ENCODE data around the gene MFSD8.
"Not testable (repeated sequence)": the region's sequence is repeated elsewhere in the genome, so short reads cannot be mapped to it uniquely, and the experiment has no call there.

MFSD8 gene

GRCh38 chr4:127978930-127979329, 14.0 kb upstream of the MFSD8 start:
- H3K9me3 ChIP-seq (ENCODE audit: control insufficient read depth in 2 of 2, low read length in 2 of 2): no peaks in the 10 kb centered on the region
- H3K27ac ChIP-seq (ENCODE audit: low read length): no peak overlapping the region
- H3K27me3 ChIP-seq (ENCODE audit: control insufficient read depth in 1 of 2, insufficient read depth in 2 of 2, low read length in 2 of 2): no peaks in the 10 kb centered on the region
- no peaks in the 10 kb centered on the region for H3K4me1 ChIP-seq (ENCODE audit: control insufficient read depth, insufficient read depth, low read length)
- no peaks in the 10 kb centered on the region for H3K36me3 ChIP-seq (ENCODE audit: control insufficient read depth in 2 of 2, insufficient read depth in 2 of 2, low read length in 2 of 2)
- no peak overlapping the region for H3K4me3 ChIP-seq (ENCODE audit: low read length in 2 of 2)
- no peak overlapping the region for H3K9ac ChIP-seq (ENCODE audit: low read length in 2 of 2)

- Histone ChIP-seq H3K27me3 (ENCODE audit: control insufficient read depth in 1 of 2, insufficient read depth in 2 of 2, low read length in 2 of 2) (no peaks in the 10 kb centered on the region), H3K9me3 (ENCODE audit: control insufficient read depth in 2 of 2, low read length in 2 of 2) (no peaks in the 10 kb centered on the region), H3K4me1 (ENCODE audit: control insufficient read depth, insufficient read depth, low read length) (no peaks in the 10 kb centered on the region), H3K9ac (ENCODE audit: low read length in 2 of 2) (no peak overlapping the region), H3K27ac (ENCODE audit: low read length) (no peak overlapping the region), H3K4me3 (ENCODE audit: low read length in 2 of 2) (no peak overlapping the region), H3K36me3 (ENCODE audit: control insufficient read depth in 2 of 2, insufficient read depth in 2 of 2, low read length in 2 of 2) (peaks cover 0 to 5% of the 10 kb centered on the region in 2 donors)
Measured at GRCh38 chr4:127975121-127975770, 10.3 kb upstream of the MFSD8 start.

- H3K27me3 ChIP-seq (ENCODE audit: control insufficient read depth in 1 of 2, insufficient read depth in 2 of 2, low read length in 2 of 2): not testable (repeated sequence)
Measured at GRCh38 chr4:127970925-127971324, 6.0 kb upstream of the MFSD8 start.

GRCh38 chr4:127968586-127968985, 3.6 kb upstream of the MFSD8 start:
- H3K4me3 ChIP-seq (ENCODE audit: low read length in 2 of 2): no peak overlapping the region
- no peaks in the 10 kb centered on the region for H3K9me3 ChIP-seq (ENCODE audit: control insufficient read depth in 2 of 2, low read length in 2 of 2)
- peaks cover 0 to 5% of the 10 kb centered on the region in 2 donors for H3K36me3 ChIP-seq (ENCODE audit: control insufficient read depth in 2 of 2, insufficient read depth in 2 of 2, low read length in 2 of 2)
- H3K27ac ChIP-seq (ENCODE audit: low read length): no peak overlapping the region
- H3K9ac ChIP-seq (ENCODE audit: low read length in 2 of 2): no peak overlapping the region
- H3K4me1 ChIP-seq (ENCODE audit: control insufficient read depth, insufficient read depth, low read length): peaks cover 4% of the 10 kb centered on the region
- no peaks in the 10 kb centered on the region for H3K27me3 ChIP-seq (ENCODE audit: control insufficient read depth in 1 of 2, insufficient read depth in 2 of 2, low read length in 2 of 2)

More at GRCh38 chr4:127970925-127971324, 6.0 kb upstream of the MFSD8 start:
- not testable (repeated sequence) for H3K4me3 ChIP-seq (ENCODE audit: low read length in 2 of 2); H3K9ac ChIP-seq (ENCODE audit: low read length in 2 of 2); H3K36me3 ChIP-seq (ENCODE audit: control insufficient read depth in 2 of 2, insufficient read depth in 2 of 2, low read length in 2 of 2); H3K9me3 ChIP-seq (ENCODE audit: control insufficient read depth in 2 of 2, low read length in 2 of 2); H3K4me1 ChIP-seq (ENCODE audit: control insufficient read depth, insufficient read depth, low read length); H3K27ac ChIP-seq (ENCODE audit: low read length)

GRCh38 chr4:127967141-127967775, 2.3 kb upstream of the MFSD8 start:
- no peaks in the 10 kb centered on the region for H3K9me3 ChIP-seq (ENCODE audit: control insufficient read depth in 2 of 2, low read length in 2 of 2)
- H3K4me1 ChIP-seq (ENCODE audit: control insufficient read depth, insufficient read depth, low read length): peaks cover 4% of the 10 kb centered on the region
- H3K27ac ChIP-seq (ENCODE audit: low read length): no peak overlapping the region
- no peaks in the 10 kb centered on the region for H3K27me3 ChIP-seq (ENCODE audit: control insufficient read depth in 1 of 2, insufficient read depth in 2 of 2, low read length in 2 of 2)
- H3K9ac ChIP-seq (ENCODE audit: low read length in 2 of 2): no peak overlapping the region
- no peaks in the 10 kb centered on the region for H3K36me3 ChIP-seq (ENCODE audit: control insufficient read depth in 2 of 2, insufficient read depth in 2 of 2, low read length in 2 of 2)
- H3K4me3 ChIP-seq (ENCODE audit: low read length in 2 of 2): no peak overlapping the region

- Histone ChIP-seq H3K36me3 (ENCODE audit: control insufficient read depth in 2 of 2, insufficient read depth in 2 of 2, low read length in 2 of 2) (no peaks in the 10 kb centered on the region), H3K9ac (ENCODE audit: low read length in 2 of 2) (peak overlapping the region; percentile 96 to 98), H3K27me3 (ENCODE audit: control insufficient read depth in 1 of 2, insufficient read depth in 2 of 2, low read length in 2 of 2) (no peaks in the 10 kb centered on the region), H3K4me1 (ENCODE audit: control insufficient read depth, insufficient read depth, low read length) (peaks cover 4% of the 10 kb centered on the region), H3K9me3 (ENCODE audit: control insufficient read depth in 2 of 2, low read length in 2 of 2) (no peaks in the 10 kb centered on the region), H3K4me3 (ENCODE audit: low read length in 2 of 2) (peak overlapping the region; percentile 86 to 99), H3K27ac (ENCODE audit: low read length) (peak overlapping the region; percentile 94)
Measured at GRCh38 chr4:127965803-127966175, 816 bp upstream of the MFSD8 start.

GRCh38 chr4:127964426-127965061, 429 bp downstream of the MFSD8 start:
- H3K4me1 ChIP-seq (ENCODE audit: control insufficient read depth, insufficient read depth, low read length); H3K9me3 ChIP-seq (ENCODE audit: control insufficient read depth in 2 of 2, low read length in 2 of 2); H3K36me3 ChIP-seq (ENCODE audit: control insufficient read depth in 2 of 2, insufficient read depth in 2 of 2, low read length in 2 of 2); H3K27me3 ChIP-seq (ENCODE audit: control insufficient read depth in 1 of 2, insufficient read depth in 2 of 2, low read length in 2 of 2): not testable (repeated sequence)
- Histone ChIP-seq H3K4me3 (ENCODE audit: low read length in 2 of 2) (peak overlapping the region; percentile 86 to 99), H3K9ac (ENCODE audit: low read length in 2 of 2) (peak overlapping the region; percentile 96 to 98), H3K27ac (ENCODE audit: low read length) (peak overlapping the region; percentile 94)

- not testable (repeated sequence) for H3K4me1 ChIP-seq (ENCODE audit: control insufficient read depth, insufficient read depth, low read length); H3K9ac ChIP-seq (ENCODE audit: low read length in 2 of 2); H3K27ac ChIP-seq (ENCODE audit: low read length); H3K9me3 ChIP-seq (ENCODE audit: control insufficient read depth in 2 of 2, low read length in 2 of 2); H3K36me3 ChIP-seq (ENCODE audit: control insufficient read depth in 2 of 2, insufficient read depth in 2 of 2, low read length in 2 of 2); H3K27me3 ChIP-seq (ENCODE audit: control insufficient read depth in 1 of 2, insufficient read depth in 2 of 2, low read length in 2 of 2)
- peak overlapping the region in 1 of 2 donors; percentile 24 for H3K4me3 ChIP-seq (ENCODE audit: low read length in 2 of 2)
Measured at GRCh38 chr4:127963633-127964398, 1.2 kb downstream of the MFSD8 start.

GRCh38 chr4:127959794-127960193, 5.2 kb downstream of the MFSD8 start:
- H3K27me3 ChIP-seq (ENCODE audit: control insufficient read depth in 1 of 2, insufficient read depth in 2 of 2, low read length in 2 of 2): no peaks in the 10 kb centered on the region
- no peaks in the 10 kb centered on the region for H3K4me1 ChIP-seq (ENCODE audit: control insufficient read depth, insufficient read depth, low read length)
- H3K9me3 ChIP-seq (ENCODE audit: control insufficient read depth in 2 of 2, low read length in 2 of 2): no peaks in the 10 kb centered on the region
- H3K36me3 ChIP-seq (ENCODE audit: control insufficient read depth in 2 of 2, insufficient read depth in 2 of 2, low read length in 2 of 2): no peaks in the 10 kb centered on the region
- H3K9ac ChIP-seq (ENCODE audit: low read length in 2 of 2): no peak overlapping the region
- no peak overlapping the region for H3K4me3 ChIP-seq (ENCODE audit: low read length in 2 of 2)
- no peak overlapping the region for H3K27ac ChIP-seq (ENCODE audit: low read length)

- Histone ChIP-seq H3K36me3 (ENCODE audit: control insufficient read depth in 2 of 2, insufficient read depth in 2 of 2, low read length in 2 of 2) (no peaks in the 10 kb centered on the region), H3K9ac (ENCODE audit: low read length in 2 of 2) (no peak overlapping the region), H3K9me3 (ENCODE audit: control insufficient read depth in 2 of 2, low read length in 2 of 2) (no peaks in the 10 kb centered on the region), H3K27ac (ENCODE audit: low read length) (no peak overlapping the region), H3K4me3 (ENCODE audit: low read length in 2 of 2) (no peak overlapping the region), H3K4me1 (ENCODE audit: control insufficient read depth, insufficient read depth, low read length) (no peaks in the 10 kb centered on the region), H3K27me3 (ENCODE audit: control insufficient read depth in 1 of 2, insufficient read depth in 2 of 2, low read length in 2 of 2) (no peaks in the 10 kb centered on the region)
Measured at GRCh38 chr4:127957105-127957504, 7.9 kb downstream of the MFSD8 start.
